Stimulated activated CD4-positive, alpha-beta T cell treated with anti-CD3 and anti-CD28 coated beads, Interleukin-1b, Interleukin-23, amount 100 ng/mL, for 4 hours (primary cell): ENCODE data around the gene GP1BB.

ENCODE experiments used
- DNase-seq, 2 donors: peaks; one replicate each; pipeline ENCODE4 v3.0.0-alpha.2; 2020; ENCODE audit warnings: low read depth in 2 of 2

The GP1BB gene

GRCh38 chr22:19756288-19757128 is 33.2 kb downstream of the GP1BB start:
- peak; percentile 58 for DNase-seq

DNA sequence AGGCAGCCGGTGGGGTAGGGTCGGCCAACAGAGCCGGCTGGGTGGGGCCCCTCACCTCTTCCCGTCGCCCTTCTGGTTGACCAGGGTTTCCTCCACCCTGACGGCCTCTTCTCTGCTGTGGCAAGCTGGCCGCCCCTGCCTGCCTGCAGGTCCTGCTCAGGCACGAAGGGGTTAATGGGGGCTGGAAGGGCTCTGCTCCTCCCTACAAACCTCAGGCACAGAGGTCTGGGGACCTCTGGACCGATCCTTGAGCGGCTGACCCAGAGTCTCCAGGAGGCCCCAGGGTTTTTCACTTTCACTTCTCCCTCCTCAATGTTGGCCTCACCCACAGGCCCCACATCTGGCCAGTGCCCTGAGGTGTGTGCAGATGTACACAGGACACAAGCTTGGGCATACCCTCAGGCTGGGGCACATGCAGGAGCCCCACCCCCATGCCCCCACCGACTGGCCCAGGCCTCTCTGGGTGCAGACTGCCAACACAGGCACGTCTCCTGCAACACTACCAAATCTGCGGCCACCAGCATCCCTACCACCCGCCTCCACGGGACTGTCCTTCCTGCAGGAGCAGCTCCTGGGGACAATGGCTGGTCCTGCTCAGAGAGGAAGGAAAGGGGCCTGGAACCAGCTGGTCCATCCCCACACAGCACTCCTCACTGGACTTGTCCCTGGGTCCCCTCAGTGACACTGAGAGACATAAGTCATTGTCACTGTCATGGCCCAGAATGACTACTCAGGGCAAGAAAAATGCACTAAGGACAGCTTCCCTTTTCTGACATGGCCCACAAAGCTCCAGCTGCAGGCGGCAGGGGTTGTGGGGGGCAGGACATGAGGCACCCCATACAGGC is 34.0 kb downstream of the GP1BB start:
- no peak for DNase-seq

DNA sequence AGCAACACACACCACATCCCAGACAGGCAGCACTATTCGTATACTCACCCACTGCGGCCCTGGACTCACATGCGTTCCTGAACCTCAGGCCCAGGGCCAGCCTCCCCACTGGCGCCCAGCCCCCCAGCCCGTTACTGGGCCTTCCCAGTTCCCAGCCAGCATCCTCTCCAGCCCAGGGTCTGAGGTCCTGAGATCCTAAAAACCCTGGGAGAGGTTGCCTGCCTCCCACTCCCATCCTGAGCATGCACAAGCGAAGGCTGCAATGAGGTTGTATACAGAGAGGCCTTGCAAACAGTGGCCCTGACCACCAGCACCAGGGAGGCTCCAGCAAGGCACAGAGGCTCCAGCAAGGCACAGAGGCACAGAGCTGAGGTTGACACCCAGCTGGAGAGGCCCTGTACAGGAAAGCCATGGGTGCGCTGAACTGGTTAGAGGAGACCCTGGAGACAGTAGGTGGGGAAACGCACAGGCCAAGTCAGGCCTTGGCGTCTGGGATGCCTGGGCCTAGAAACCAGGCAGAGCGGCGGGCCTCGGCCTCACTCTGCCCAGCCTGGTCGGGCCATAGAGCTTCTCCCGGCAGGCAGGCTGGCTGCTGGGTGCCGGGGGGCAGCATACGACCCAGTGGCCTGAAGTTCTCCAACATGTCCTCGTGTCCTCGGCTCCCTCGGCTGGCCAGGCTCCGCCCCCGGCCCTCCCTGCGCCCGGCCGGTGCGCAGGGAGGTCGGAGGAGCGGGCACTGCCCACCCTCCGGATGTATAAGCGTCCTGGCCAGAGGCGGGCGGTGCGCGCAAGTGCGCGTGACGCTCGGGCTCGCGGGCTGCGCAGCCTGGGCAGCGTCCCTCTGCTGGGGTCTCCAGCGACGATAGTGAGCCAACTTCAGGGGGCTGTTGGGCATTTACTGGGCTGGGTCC is 34.9 kb downstream of the GP1BB start:
- no peak for DNase-seq

DNA sequence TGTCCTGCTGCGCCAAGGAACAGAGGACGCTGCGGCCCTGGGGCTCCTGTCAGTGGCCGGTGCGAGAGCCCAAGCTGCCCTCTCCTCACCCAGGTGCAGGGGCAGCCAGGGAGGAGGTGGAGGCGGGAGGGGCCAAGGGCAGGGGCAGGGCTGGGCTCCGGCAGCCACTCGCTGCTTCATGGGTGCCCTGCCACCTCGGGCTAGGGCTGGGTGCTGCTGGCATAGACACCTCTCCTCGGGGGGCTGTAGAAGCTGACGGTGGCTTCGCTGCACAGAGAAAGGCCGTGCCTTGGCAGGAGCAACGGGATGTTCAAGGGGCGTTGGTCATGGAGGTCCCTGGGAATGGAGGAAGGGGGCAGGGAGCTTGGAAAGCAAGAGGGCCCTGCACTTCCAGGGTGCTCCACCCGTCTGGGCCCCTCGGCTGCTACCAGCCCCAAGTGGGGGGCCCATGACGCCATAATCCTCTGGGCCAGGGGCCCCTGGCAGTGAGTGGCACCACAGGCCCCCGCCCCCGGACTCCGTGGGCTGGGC is 35.6 kb downstream of the GP1BB start:
- no peak for DNase-seq

DNA sequence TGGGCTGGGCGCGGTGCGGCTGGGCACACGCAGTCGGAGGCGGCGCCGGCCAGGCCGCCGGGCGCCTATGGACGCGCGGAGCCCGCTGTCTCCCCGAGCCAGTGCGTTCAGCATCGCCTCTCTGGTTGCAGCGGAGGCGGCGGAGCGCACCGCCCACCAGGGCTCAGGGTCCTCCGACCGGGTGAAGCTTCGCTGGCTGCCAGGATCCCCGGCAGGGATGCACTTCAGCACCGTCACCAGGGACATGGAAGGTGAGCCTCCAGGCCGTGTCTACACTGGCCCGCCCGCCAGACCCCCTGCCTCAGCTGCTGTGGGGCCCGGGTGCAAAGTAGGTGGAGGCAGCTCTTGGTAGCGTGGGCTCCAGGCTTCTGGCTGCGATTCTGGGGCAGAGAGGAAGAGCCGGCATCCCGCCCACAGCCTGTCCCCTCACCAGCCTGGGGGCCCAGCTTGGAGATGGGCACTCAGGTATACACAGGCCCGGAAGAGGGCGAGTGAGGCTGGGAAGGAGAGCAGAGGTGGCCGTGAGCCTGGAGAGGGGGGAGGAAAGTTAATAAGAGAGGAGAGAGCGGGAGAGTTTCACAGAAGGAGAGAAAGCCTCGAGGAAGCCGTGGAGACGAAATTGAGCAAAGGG is 36.2 kb downstream of the GP1BB start:
- no peak for DNase-seq

GRCh38 chr22:19760058-19760950 is 37.0 kb downstream of the GP1BB start, which contains the start of gene TBX1:
TSS of gene TBX1 (plus strand) at chr22:19760778. CDS start at chr22:19760844, 66 bp downstream.
- DNase-seq = no peak

DNA sequence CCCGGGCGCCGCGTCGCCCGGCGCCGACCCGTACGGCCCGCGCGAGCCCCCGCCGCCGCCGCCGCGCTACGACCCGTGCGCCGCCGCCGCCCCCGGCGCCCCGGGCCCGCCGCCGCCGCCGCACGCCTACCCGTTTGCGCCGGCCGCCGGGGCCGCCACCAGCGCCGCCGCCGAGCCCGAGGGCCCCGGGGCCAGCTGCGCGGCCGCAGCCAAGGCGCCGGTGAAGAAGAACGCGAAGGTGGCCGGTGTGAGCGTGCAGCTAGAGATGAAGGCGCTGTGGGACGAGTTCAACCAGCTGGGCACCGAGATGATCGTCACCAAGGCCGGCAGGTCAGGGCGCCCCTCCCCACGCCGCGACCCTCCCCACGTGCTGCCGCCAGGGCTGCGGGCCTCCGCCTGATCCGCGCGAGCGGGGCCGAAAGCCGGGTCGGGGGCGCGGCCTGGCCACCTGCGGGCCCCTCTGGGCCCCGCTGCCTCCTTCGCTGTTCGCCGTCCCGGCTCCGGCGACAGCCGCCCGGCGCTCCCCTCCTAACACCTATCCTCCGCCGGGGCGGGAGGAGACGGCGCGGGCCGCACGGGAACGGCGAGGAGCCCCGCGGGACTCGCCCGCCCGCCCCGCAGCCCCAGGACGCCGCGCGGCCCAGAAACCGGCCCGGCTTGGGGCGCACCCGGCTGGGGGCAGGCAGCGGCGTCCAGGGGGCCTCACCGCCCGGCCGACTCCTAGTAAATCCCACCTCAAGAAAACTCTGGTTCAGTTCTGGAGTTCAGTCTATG is 37.8 kb downstream of the GP1BB start:
- no peak for DNase-seq

DNA sequence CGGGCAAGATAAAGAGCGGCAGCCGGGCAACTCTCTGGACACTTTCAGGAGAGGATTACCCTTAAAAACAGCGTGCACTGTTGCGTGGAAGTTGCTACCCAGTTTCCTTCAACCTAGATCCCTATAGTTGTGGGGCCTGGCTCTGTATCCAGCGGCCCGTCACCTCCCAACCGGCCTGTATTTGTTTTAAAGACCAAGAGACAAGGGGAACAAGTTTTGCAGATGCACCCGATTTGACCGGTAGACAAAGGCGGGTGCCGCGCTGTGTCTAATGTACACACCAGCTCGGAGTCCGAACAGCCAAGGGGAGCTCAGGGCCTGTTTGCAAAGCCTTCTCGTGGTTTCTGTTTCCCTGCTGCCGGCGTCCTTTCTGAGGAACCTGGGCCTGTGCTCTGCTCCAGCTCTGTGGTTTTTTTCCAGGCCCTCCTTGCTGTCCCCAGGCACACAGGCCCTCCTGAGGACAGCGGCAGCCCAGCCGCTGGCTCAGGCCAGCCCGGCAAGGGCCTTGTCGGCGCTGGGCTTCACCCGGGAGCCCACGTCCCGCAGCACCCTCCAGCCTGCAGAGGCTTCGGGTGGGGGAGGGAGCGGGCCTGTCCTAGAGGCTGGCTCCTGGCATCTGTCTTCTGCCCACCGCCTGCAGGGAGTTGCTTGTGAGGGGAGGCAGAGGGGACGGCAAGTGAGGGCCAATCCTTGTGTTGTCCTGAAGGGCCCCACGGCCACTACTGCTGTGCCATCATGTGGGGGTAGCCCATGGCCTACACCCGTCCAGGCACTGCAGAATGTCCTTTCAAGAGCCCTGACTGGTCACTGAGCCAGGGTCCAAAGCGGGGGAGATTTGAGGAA is 38.6 kb downstream of the GP1BB start:
- no peak for DNase-seq

- no peak for DNase-seq
Measured at GRCh38 chr22:19762568-19763457, 39.5 kb downstream of the GP1BB start.

DNA sequence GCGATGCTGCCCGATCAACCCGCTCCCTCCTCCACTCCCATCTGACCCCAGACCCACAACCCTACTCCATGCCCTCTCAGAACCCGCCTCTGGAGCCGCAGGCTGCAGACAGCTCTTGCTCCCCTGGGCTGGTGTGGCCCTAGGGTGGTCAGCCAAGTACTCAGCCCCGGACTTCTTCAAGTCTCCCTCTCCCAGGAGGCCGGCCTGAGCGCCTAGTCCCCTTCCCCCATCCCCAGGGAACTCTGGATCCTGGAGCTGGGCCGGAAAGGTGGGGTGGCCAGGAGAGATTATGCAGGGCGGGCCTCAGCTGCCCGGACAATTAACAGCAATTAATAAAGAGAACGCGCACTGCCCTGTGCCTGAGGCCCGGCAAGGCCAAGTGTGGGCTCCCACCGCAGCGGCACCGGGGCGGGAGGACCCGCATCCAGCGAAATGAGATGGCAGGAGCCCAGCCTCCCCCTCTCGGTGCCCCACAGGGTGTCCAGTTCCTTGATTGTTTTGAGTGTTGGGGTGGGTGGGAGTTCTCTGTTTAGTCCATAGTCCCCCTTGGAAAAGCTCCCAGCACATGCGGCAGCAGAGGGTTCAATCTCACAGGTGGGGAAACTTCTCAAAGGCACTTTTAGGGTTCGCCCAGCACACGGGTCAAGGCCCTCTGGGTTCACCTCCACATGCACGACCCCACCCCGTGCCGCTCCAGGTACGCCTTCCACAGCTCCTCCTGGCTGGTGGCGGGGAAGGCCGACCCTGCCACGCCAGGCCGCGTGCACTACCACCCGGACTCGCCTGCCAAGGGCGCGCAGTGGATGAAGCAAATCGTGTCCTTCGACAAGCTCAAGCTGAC is 40.3 kb downstream of the GP1BB start:
- no peak for DNase-seq

DNA sequence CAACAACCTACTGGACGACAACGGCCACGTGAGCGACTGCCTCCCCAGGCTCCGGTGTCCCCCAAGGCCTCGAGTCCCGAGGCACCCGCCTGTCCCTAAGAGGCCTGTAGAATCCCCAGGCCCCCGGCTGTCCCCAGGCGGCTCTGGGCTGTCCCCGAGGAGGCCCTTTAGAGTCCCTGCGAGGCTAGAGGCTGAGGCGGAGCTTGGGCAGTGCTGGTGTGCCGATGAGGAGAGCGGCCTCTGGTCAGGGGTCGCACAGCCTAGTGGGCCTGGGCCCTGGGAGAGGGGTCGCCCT is 40.9 kb downstream of the GP1BB start:
- no peak for DNase-seq

DNA sequence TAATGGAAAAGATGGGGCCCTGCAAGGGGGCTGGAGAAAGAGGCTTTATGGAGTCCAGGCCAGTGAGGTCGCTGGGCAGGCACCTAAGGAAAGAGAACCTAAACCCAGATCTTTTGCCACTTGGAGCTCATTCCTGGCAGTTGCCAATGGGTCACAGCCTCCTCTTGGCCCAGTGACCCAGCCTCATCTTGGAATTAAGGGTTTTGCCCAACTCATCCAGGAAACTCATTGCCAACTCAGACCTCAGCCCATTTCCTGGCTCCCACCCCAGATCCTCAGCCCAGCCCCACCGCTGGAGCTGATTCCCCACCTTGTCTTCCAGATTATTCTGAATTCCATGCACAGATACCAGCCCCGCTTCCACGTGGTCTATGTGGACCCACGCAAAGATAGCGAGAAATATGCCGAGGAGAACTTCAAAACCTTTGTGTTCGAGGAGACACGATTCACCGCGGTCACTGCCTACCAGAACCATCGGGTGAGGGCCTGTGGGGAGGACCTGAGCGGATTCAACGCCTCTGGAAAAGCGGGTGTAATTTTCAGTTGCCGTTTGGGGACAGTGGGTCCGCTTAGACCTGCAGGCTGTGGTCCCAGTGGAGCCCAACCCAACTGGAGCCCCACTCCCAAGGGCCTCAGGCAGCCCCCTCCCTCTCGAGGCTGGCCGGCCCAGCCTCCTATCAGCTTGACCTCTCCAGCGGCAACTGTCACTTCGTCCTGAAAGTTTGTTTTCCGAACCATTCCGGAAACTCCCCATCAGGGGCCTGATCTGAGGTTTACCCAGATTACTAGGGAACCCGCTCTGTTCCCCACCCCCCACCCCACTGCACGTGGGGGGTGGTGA is 41.5 kb downstream of the GP1BB start:
- no peak for DNase-seq

GRCh38 chr22:19765477-19766239 is 42.3 kb downstream of the GP1BB start:
- no peak for DNase-seq

GRCh38 chr22:19766240-19766510 is 42.8 kb downstream of the GP1BB start:
- DNase-seq = no peak
